T-cell (primary cell): Measurements from ENCODE around the gene UFD1. TPM values are rescaled to one million over a fixed set of nuclear protein-coding genes. Genes with fewer than 3 reads are reported as not detected.

ENCODE experiments used
- ATAC-seq, 4 experiments: fragments of 200-7000 bp in 3 of 4; fragments of 150-1000 bp in 1 of 4; cut with Tn5 transposase; replicated peaks in 1 of 4; 1 replicate in 3 of 4; 2 replicates in 1 of 4; pipeline ENCODE4 v1.10.0; 2021; ENCODE audit warnings: moderate library complexity in 3 of 4, mild to moderate bottlenecking in 2 of 4, moderate number of reproducible peaks in 1 of 4
- CTCF ChIA-PET, 2 donors: fragments of 300-600 bp; sonication (Branson Sonifier 250); formaldehyde crosslinking; loops; one replicate each; lab custom pipeline; 2022; ENCODE audit warnings: antibody characterized with exemption in 2 of 2; lab: Charles Lee
- POLR2A ChIA-PET, 2 donors: fragments of 300-600 bp; sonication (Branson Sonifier 250); formaldehyde crosslinking; loops; one replicate each; lab custom pipeline; 2022; ENCODE audit warnings: antibody characterized with exemption in 2 of 2; lab: Charles Lee
- DNase-seq, 35 experiments: peaks; one replicate each; pipeline versions ENCODE4 v3.0.0 to v3.0.0-alpha.2; 2013 to 2023
- H3K27ac ChIP-seq: one replicate; pipeline ENCODE4 v1.5.1; 2013; ENCODE audit warnings: low read length
- H3K27me3 ChIP-seq, 2 experiments: replicated peaks in 1 of 2; 1 replicate in 1 of 2; 2 replicates in 1 of 2; pipeline versions ENCODE4 v1.6.1 to v1.7.0; 2013; ENCODE audit warnings: low read length in 1 of 2, mixed read lengths in 1 of 2; ENCODE audit not compliant: control insufficient read depth in 2 of 2, insufficient read depth in 2 of 2; ENCODE audit errors: extremely low read depth in 1 of 2
- H3K36me3 ChIP-seq, 2 donors: 1 replicate in 1 of 2; 2 replicates in 1 of 2; pipeline versions ENCODE4 v1.6.1 to v1.7.0; 2013; ENCODE audit warnings: low read length in 1 of 2; ENCODE audit not compliant: control insufficient read depth in 2 of 2, insufficient read depth in 1 of 2; ENCODE audit errors: extremely low read depth in 1 of 2
- H3K4me1 ChIP-seq, 2 experiments: 1 replicate in 1 of 2; 2 replicates in 1 of 2; pipeline versions ENCODE4 v1.6.1 to v1.7.0; 2013; ENCODE audit warnings: low read length in 2 of 2, mixed read lengths in 1 of 2; ENCODE audit not compliant: insufficient read depth in 2 of 2, control insufficient read depth in 1 of 2; ENCODE audit errors: extremely low read depth in 1 of 2
- H3K4me3 ChIP-seq, 2 donors: 1 replicate in 1 of 2; 2 replicates in 1 of 2; pipeline versions ENCODE4 v1.5.1 to v1.7.0; 2013; ENCODE audit warnings: mild to moderate bottlenecking in 2 of 2, low read length in 1 of 2, moderate library complexity in 1 of 2; ENCODE audit not compliant: control insufficient read depth in 1 of 2; ENCODE audit errors: extremely low read depth in 1 of 2
- H3K9me3 ChIP-seq: 2 replicates; pipeline ENCODE4 v1.7.0; 2013
- H3K27ac Mint-ChIP-seq, 2 donors: one replicate each; pipeline ENCODE4 v1.8.0; 2020 to 2021; ENCODE audit warnings: mild to moderate bottlenecking in 2 of 2, mixed read lengths in 2 of 2
- H3K27me3 Mint-ChIP-seq, 2 donors: one replicate each; pipeline ENCODE4 v1.8.0; 2021 to 2022; ENCODE audit warnings: mixed read lengths in 2 of 2
- H3K36me3 Mint-ChIP-seq: one replicate; pipeline ENCODE4 v1.8.0; 2021; ENCODE audit warnings: mixed read lengths
- H3K4me1 Mint-ChIP-seq, 3 donors: one replicate each; pipeline ENCODE4 v1.8.0; 2020 to 2022; ENCODE audit warnings: mixed read lengths in 3 of 3, mild to moderate bottlenecking in 1 of 3
- H3K4me3 Mint-ChIP-seq, 3 donors: one replicate each; pipeline ENCODE4 v1.8.0; 2020 to 2022; ENCODE audit warnings: mild to moderate bottlenecking in 3 of 3, mixed read lengths in 3 of 3, moderate library complexity in 3 of 3
- H3K9me3 Mint-ChIP-seq, 3 donors: one replicate each; pipeline ENCODE4 v1.8.0; 2020 to 2022; ENCODE audit warnings: mixed read lengths in 3 of 3
- WGBS: methylation state at CpG from one replicate; pipeline ENCODE4 v1.1.5; 2013; ENCODE audit warnings: missing lambda C conversion rate; ENCODE audit not compliant: insufficient coverage; 5-methylcytosine and 5-hydroxymethylcytosine counted together
- total RNA-seq, 35 experiments: library from RNA in 6 of 35; stranded (reverse) in 6 of 35; fragments of 120-200 nt in 1 of 35; gene quantifications; one replicate each; pipeline versions ENCODE4 v1.2.1 to v1.2.4 and lab custom pipeline; 2013 to 2026

The UFD1 gene
- total RNA-seq, 5 donors from 2014 or later (not counting 1 experiment from before 2014, with no cell fraction given): 52.9 to 85.1 (median 60.0) TPM

DNA sequence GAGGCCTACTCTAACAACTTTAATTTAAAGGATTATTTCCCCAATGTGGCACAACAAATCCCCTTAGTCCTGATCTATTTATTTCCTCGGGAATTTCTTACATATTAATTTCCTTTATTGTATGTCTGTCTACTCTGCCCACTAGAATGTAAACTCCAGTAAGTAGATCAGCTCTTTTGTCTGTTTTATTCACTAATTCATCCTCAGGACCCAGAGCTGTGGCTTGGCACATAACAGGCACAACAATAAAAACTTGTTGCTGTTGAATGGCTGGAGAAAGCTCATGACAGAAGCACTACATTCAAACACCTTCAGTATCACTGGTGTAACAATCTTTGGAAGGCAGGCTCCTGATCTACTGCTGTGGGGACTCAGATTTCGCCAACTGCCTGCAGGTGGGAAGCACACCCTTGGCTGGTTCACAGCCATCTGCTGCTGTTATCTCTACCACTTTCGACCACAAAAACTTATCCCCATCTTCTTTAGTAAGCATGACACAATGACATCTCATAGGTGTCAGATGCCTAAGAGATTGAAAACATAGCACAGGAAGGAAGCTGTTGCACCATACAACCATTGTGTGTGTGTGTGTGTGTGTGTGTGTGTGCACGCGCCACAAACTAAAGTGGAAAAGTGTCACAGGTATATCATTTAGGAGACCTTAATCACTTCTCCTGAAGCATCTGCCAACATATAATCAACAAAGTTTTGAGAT is 59.4 kb downstream of the UFD1 start:
- H3K27me3 ChIP-seq: no peaks in the 10 kb centered on the region
- WGBS: 17% methylated on average over 2 of the region's 5 CpGs
- no peaks in the 10 kb centered on the region for H3K9me3 Mint-ChIP-seq
- ChIA-PET POLR2A (interaction anchor here (0.9 kb wide), 2 partner anchors 14 to 25 kb away, joined by 3 read pairs; no protein-coding TSS in a partner anchor), CTCF (interaction anchor here in 1 of 2 donors (0.6 kb wide), 1 partner anchor 29 kb away, joined by 4 read pairs; no protein-coding TSS in a partner anchor)
- H3K27me3 Mint-ChIP-seq: no peaks in the 10 kb centered on the region
- DNase-seq: peak in 32 of 35 experiments; percentile 8 to 77 (median 49)
- peak overlapping the region; percentile 88 to 93 for H3K27ac Mint-ChIP-seq
- H3K36me3 Mint-ChIP-seq: peaks cover 4% of the 10 kb centered on the region
- H3K4me1 Mint-ChIP-seq: peaks cover 63 to 72% (median 71%) of the 10 kb centered on the region in 3 donors
- peaks cover 12 to 51% of the 10 kb centered on the region in 2 experiments for H3K4me1 ChIP-seq
- peak overlapping the region; percentile 92 for H3K27ac ChIP-seq
- no peaks in the 10 kb centered on the region for H3K36me3 ChIP-seq
- H3K4me3 Mint-ChIP-seq: peak overlapping the region in 2 of 3 donors; percentile 53 to 58
- no peak overlapping the region for H3K4me3 ChIP-seq
- H3K9me3 ChIP-seq: no peaks in the 10 kb centered on the region
- ATAC-seq: peak; percentile 85 to 92 (median 88)

DNA sequence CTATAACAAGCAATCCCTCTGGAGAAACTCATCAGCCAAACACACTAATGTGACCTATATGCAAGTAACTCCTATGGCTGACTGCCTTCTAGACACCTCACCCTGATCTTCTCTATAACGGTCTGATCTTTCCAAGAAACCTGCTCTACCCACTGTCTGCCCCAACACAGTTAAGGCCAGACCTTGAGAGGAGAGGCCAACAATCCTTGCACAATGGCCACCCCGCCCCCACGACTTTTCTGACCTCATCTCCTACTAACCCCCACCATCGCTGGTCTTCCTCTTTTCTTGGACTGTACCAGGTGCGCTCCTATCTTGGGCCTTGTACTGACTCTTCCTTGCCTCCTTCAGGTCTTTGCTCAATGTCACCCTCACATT is 59.9 kb downstream of the UFD1 start:
- peaks cover 12 to 52% of the 10 kb centered on the region in 2 experiments for H3K4me1 ChIP-seq
- H3K27ac ChIP-seq: peak overlapping the region; percentile 92
- 48% methylated on average over 5 of the region's 5 CpGs for WGBS
- ATAC-seq (no peak), DNase-seq (peak in 11 of 35 experiments; percentile 3 to 40 (median 21))
- H3K4me3 ChIP-seq: no peak overlapping the region
- ChIA-PET POLR2A (interaction anchor here in 1 of 2 donors (0.9 kb wide), 1 partner anchor 14 kb away, joined by 3 read pairs; no protein-coding TSS in a partner anchor), CTCF (no interaction called here)
- Mint-ChIP-seq H3K9me3 (no peaks in the 10 kb centered on the region), H3K4me1 (peaks cover 59 to 68% (median 67%) of the 10 kb centered on the region in 3 donors), H3K36me3 (peaks cover 4% of the 10 kb centered on the region), H3K27me3 (no peaks in the 10 kb centered on the region), H3K4me3 (peak overlapping the region in 1 of 3 donors; percentile 58), H3K27ac (peak overlapping the region; percentile 88 to 93)
- H3K36me3 ChIP-seq: no peaks in the 10 kb centered on the region
- H3K27me3 ChIP-seq: no peaks in the 10 kb centered on the region
- H3K9me3 ChIP-seq: no peaks in the 10 kb centered on the region

DNA sequence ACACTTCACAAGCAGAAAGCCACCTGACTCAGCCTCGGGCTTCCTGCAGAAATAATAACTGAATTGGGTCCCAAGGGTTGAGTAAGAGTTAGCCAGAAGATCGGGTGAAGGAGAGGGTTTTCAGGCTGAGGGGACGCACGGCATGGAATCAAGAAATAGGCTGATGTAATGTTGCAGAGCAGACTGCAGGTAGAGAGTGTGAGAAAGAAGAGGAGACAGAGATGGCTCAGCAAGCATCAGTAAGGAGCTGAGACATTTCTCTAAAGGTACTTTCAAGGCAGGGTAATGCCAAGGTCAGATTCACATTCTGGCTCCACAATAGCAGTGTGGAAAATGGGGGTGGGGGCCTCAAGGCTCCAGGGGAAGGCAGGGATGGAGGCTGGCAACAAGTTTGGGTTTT is 66.1 kb downstream of the UFD1 start:
- Histone ChIP-seq H3K27ac (no peak overlapping the region), H3K4me1 (peaks cover 0 to 26% of the 10 kb centered on the region in 2 experiments), H3K27me3 (no peaks in the 10 kb centered on the region), H3K4me3 (no peak overlapping the region), H3K9me3 (no peaks in the 10 kb centered on the region), H3K36me3 (peaks cover 7 to 25% of the 10 kb centered on the region in 2 donors)
- Mint-ChIP-seq H3K9me3 (no peaks in the 10 kb centered on the region), H3K4me1 (peaks cover 34 to 38% (median 35%) of the 10 kb centered on the region in 3 donors), H3K27me3 (no peaks in the 10 kb centered on the region), H3K27ac (peak overlapping the region in 1 of 2 donors; percentile 57), H3K4me3 (no peak overlapping the region), H3K36me3 (peaks cover 23% of the 10 kb centered on the region)
- WGBS: 92% methylated on average over 3 of the region's 4 CpGs
- no peak for ATAC-seq
- DNase-seq: no peak
- ChIA-PET CTCF (interaction anchor here in 1 of 2 donors (0.6 kb wide), 1 partner anchor 99 kb away, joined by 3 read pairs; no protein-coding TSS in a partner anchor), POLR2A (interaction anchor here in 1 of 2 donors (0.6 kb wide), 1 partner anchor 1590 kb away, joined by 3 read pairs; no protein-coding TSS in a partner anchor)

DNA sequence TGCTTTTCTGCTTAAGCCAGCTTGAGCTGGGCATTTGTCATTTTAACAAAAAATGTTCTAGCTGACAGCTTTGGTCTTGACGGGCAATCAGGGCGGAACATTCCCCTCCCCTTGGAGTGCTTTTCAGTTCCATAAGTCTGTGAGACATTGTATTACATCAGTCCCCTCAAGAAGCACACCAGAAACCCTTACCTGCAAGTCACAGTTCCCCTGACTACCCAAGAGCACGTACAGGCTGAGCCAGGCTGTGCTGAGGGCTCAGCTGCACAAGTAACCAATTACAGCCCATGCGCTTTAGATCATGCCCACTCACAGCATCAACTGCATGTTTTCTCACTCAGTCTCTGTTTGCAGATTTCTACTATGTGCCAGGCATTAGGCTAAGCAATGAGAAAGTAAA is 66.5 kb downstream of the UFD1 start:
- no peaks in the 10 kb centered on the region for H3K9me3 Mint-ChIP-seq
- Histone ChIP-seq H3K4me3 (no peak overlapping the region), H3K4me1 (peaks cover 0 to 26% of the 10 kb centered on the region in 2 experiments), H3K27ac (no peak overlapping the region), H3K9me3 (no peaks in the 10 kb centered on the region), H3K27me3 (no peaks in the 10 kb centered on the region), H3K36me3 (peaks cover 12 to 30% of the 10 kb centered on the region in 2 donors)
- no peak overlapping the region for H3K27ac Mint-ChIP-seq
- peaks cover 27% of the 10 kb centered on the region for H3K36me3 Mint-ChIP-seq
- DNase-seq (no peak), ATAC-seq (no peak)
- H3K27me3 Mint-ChIP-seq: no peaks in the 10 kb centered on the region
- ChIA-PET CTCF (interaction anchor here in 1 of 2 donors (0.6 kb wide), 2 partner anchors 47 to 99 kb away, joined by 3 to 8 read pairs; no protein-coding TSS in a partner anchor), POLR2A (interaction anchor here in 1 of 2 donors (0.6 kb wide), 1 partner anchor 1590 kb away, joined by 3 read pairs; no protein-coding TSS in a partner anchor)
- 86% methylated on average over 3 of the region's 4 CpGs for WGBS
- peaks cover 32 to 34% (median 33%) of the 10 kb centered on the region in 3 donors for H3K4me1 Mint-ChIP-seq
- H3K4me3 Mint-ChIP-seq: no peak overlapping the region

DNA sequence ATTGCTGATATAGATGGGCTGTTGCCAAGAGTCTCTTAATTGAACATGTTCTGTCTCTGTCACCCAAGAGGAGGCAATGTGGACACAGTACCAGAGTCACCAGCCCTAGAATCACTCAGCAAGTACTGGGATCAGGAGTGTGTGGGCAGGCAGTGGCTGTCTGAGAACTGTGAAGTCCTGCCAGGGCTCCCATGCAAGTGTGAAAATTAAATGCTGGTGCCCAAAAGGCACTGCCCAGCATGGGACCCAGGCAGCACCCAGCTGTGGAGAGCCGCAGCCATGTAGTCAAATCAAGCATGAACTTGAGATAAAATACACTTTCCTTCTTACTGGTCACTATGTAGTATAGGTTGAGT is 67.3 kb downstream of the UFD1 start:
- Histone ChIP-seq H3K9me3 (no peaks in the 10 kb centered on the region), H3K36me3 (peaks cover 12 to 38% of the 10 kb centered on the region in 2 donors), H3K27me3 (no peaks in the 10 kb centered on the region), H3K27ac (no peak overlapping the region), H3K4me1 (peaks cover 0 to 26% of the 10 kb centered on the region in 2 experiments), H3K4me3 (no peak overlapping the region)
- POLR2A ChIA-PET: no interaction called here
- Mint-ChIP-seq H3K4me1 (peaks cover 30 to 33% (median 32%) of the 10 kb centered on the region in 3 donors), H3K27ac (no peak overlapping the region), H3K36me3 (peaks cover 35% of the 10 kb centered on the region), H3K9me3 (no peaks in the 10 kb centered on the region), H3K4me3 (no peak overlapping the region), H3K27me3 (no peaks in the 10 kb centered on the region)
- WGBS: no CpG with 5 or more reads among the region's 1 CpG
- DNase-seq (no peak), ATAC-seq (no peak)
- CTCF ChIA-PET: no interaction called here

DNA sequence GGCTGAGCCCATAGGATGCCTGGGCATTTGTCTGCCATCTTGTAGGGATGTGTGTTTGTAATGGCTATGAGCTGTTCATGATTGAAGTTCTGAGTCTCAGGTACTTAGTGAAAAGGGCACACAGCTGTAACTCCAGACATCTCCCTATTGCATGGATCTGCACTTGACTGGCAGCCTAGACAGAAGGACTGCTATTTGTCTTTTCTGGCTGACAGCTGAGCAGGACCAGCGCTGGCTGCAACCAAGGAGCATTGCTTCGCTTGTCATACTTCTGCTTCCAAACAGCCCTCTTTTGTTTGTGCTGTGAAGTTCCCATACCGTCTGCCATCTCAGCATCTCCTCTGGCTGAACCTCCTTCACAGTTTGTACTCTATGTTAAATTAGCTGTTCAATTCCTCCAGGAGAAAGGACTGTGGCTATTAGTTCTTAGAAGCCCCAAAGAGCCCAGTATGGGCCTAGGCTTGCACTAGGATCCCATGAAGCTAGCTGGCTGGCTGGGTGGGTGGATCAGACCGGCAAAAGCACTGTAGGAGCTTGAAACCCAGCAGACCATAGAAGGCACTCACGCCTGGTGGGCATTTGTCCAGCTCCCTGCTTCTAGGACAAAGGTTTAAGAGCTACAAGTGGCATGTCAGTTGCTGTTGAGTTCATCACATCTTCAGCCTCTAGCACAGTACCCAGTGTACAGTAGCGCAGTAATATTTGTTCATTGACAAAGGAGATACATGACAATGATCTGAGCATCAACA is 67.9 kb downstream of the UFD1 start:
- Mint-ChIP-seq H3K9me3 (no peaks in the 10 kb centered on the region), H3K4me3 (no peak overlapping the region), H3K27me3 (no peaks in the 10 kb centered on the region), H3K36me3 (peaks cover 40% of the 10 kb centered on the region), H3K4me1 (peaks cover 28 to 33% (median 31%) of the 10 kb centered on the region in 3 donors), H3K27ac (no peak overlapping the region)
- DNase-seq (no peak), ATAC-seq (no peak)
- Histone ChIP-seq H3K27me3 (no peaks in the 10 kb centered on the region), H3K9me3 (no peaks in the 10 kb centered on the region), H3K4me3 (no peak overlapping the region), H3K4me1 (peaks cover 0 to 26% of the 10 kb centered on the region in 2 experiments), H3K36me3 (peaks cover 12 to 43% of the 10 kb centered on the region in 2 donors), H3K27ac (no peak overlapping the region)
- POLR2A ChIA-PET: interaction anchor here in 1 of 2 donors (1.0 kb wide), 1 partner anchor 17 kb away, joined by 5 read pairs; no protein-coding TSS in a partner anchor
- 98% methylated on average over 5 of the region's 6 CpGs for WGBS
- CTCF ChIA-PET: no interaction called here
